HFF-Myc (cell line): ENCODE results near the gene TH.
"Not testable (repeated sequence)": the region's sequence is repeated elsewhere in the genome, so short reads cannot be mapped to it uniquely, and the experiment has no call there.

ENCODE experiments used
- DNase-seq: peaks from one replicate; pipeline ENCODE4 v3.0.0-alpha.2; 2011; ENCODE audit warnings: low read depth; ENCODE audit errors: extremely low read depth
- H3K4me3 ChIP-seq: replicated peaks from 2 replicates; pipeline ENCODE4 v1.5.1; 2011; ENCODE audit warnings: low read depth, mild to moderate bottlenecking, control low read depth, low read length
- CTCF ChIP-seq: IDR thresholded peaks from 2 replicates; pipeline ENCODE4 v1.5.1; 2012; ENCODE audit warnings: mild to moderate bottlenecking, low read depth, low read length, control low read depth; ENCODE audit errors: missing control alignments

Gene TH

GRCh38 chr11:2198621-2199365 is 27.2 kb upstream of the TH start:
- no peak overlapping the region for H3K4me3 ChIP-seq
- DNase-seq, result no peak
- TF ChIP-seq CTCF, result no peak

- TF ChIP-seq CTCF, result no peak
- DNase-seq, result no peak
These were observed 26.3 kb upstream of the TH start for GRCh38 chr11:2197771-2198520.

DNA sequence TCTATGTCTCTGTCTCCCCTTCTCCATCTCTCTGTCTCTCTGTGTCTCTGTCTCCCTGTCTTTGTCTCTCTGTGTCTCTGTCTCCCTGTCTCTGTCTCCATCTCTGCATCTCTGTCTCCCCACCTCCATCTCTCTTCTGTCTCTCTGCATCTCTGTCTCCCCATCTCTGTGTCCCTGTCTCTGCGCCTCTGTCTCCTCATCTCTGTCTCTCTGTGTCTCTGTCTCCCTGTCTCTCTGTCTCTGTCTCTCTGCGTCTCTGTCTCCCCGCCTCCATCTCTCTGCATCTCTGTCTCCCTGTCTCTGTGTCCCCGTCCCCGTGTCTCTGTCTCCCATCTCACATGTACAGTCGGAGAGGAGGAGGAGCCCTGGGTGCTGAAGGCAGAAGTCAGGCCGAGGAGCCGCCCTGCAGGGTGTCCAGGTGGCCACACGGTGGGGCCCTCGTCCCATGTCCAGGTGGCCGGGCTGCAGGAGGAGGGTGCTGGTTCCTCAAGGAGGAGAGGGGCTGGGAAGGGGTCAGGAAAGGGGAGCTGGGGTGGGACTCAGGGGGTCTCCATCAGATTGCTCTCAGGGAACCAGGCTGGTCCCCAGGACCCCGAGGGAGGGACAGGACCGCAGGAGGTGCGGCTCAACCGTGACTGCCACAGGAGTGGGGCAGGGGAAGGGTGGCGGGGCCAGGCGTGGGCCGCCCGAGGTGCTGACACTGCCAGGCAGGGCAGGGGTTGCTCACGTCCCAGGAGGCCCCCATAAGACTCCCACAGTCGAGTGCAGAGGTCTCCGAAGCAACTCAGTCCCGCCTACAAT is 25.6 kb upstream of the TH start:
- no peak overlapping the region for H3K4me3 ChIP-seq
- peak; percentile 85 for TF ChIP-seq CTCF
- no peak for DNase-seq

More at GRCh38 chr11:2197771-2198520, 26.3 kb upstream of the TH start:
- H3K4me3 ChIP-seq, result no peak overlapping the region

- no peak for TF ChIP-seq CTCF
- DNase-seq, result no peak
These were observed 24.1 kb upstream of the TH start for GRCh38 chr11:2195756-2196088.

GRCh38 chr11:2194877-2195755 is 23.5 kb upstream of the TH start:
- peak; percentile 95 for TF ChIP-seq CTCF
- no peak overlapping the region for H3K4me3 ChIP-seq
- DNase-seq, result no peak

More at GRCh38 chr11:2195756-2196088, 24.1 kb upstream of the TH start:
- no peak overlapping the region for H3K4me3 ChIP-seq

- H3K4me3 ChIP-seq, DNase-seq: not testable (repeated sequence)
These were observed 22.4 kb upstream of the TH start for GRCh38 chr11:2193888-2194595.
